Caki2 (cell line): ENCODE data around the gene TM9SF1. TPM values are rescaled to one million over a fixed set of nuclear protein-coding genes. Genes with fewer than 3 reads are reported as not detected.
"Not testable (repeated sequence)": the region's sequence is repeated elsewhere in the genome, so short reads cannot be mapped to it uniquely, and the experiment has no call there.

ENCODE experiments used
- DNase-seq: peaks from one replicate; pipeline ENCODE4 v3.0.0-alpha.2; 2015; ENCODE audit warnings: low read depth
- in situ Hi-C: cut with HindIII; loops from 2 replicates; pipeline ENCODE4 v1.10.0; 2016; ENCODE audit warnings: low sequenced_read_pairs, low pct_unique_long_range_greater_than_20kb, mixed read lengths
- total RNA-seq: library from RNA; depleted of rRNA; stranded (reverse); fragments of >200 nt; shearing (Covaris generic); gene quantifications from 2 replicates; pipeline ENCODE4 v1.2.3, GENCODE V29; 2014; ENCODE audit warnings: low replicate concordance

Gene TM9SF1
- total RNA-seq, 1 experiment from 2014 or later = 50.9 TPM

DNA sequence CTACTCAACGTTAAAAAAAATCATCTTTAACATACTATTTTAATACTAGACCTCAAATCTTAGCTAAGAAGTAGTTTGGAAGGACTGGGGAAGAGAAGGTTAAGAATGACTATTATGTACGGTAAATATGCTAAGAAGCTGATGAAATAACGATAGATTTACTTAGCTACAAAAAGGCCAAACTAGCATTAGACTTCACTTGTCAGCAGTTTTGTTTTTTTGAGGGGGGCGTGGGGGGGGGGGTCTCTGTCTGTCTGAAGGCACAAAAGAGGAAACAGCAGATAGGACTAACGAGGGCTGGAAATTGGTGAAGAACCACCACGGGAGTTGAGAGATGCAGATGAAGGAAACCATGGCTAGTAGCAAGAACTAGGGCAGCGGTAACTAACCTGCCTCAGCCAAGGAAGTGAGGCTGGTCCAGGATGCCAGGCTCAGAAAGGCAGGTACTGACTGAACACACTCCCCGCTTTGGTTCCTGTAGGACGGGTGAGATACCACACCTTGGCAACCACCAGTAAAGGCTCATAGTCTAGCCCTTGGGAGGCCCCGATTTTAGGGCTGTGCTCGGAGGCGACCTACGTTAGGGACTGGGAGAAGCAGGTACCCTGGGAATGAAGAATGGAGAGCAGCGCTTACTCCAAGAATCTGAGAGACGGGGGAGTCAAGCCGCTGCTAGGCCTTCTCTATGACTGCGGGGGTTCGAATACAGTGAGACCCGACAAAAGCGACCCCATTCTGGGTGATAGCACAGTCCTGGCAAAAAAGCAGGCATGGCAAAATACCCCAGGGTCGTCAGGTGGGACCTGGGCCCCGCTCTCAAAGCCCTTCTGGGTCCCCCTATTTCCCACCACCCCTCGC lies 36.3 kb upstream of the TM9SF1 start:
- no peak for DNase-seq
- in situ Hi-C loops = no loop called here

DNA sequence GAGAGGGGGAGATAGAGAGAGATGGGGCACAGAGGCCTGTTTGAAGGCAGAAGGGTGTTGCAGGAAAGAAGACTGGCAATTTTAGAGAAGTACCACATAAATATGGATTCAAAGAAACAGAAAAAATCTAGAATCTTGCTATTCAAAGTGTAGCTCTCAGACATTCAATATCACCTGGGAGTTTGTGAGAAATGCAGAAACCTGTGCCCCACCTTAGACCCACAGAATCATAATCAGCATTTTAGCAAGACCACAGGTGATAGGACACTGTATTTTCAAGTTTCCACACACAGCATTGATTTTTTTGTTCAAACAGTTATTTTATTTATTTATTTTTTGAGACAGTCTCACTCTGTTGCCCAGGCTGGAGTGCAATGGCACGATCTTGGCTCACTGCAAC lies 33.7 kb upstream of the TM9SF1 start:
- no peak for DNase-seq
- in situ Hi-C loops = no loop called here

DNA sequence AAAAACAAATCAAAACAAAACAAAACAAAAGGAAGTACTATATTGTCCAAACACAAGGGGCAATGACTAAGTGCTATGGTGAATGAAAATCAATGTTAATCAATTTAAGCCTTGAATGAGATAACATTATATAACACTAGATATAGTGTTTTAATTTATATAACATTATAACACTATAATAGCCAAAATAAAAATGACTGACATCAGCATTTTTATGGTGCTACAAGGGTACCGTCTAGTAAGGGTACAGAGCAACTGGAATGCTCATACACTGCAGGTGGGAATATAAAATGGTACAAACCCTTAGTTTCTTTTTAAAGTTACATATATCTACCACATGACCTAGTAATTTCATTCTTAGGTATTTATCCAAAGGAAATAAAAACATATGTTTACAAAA lies 31.2 kb upstream of the TM9SF1 start:
- in situ Hi-C loops = no loop called here
- no peak for DNase-seq

DNA sequence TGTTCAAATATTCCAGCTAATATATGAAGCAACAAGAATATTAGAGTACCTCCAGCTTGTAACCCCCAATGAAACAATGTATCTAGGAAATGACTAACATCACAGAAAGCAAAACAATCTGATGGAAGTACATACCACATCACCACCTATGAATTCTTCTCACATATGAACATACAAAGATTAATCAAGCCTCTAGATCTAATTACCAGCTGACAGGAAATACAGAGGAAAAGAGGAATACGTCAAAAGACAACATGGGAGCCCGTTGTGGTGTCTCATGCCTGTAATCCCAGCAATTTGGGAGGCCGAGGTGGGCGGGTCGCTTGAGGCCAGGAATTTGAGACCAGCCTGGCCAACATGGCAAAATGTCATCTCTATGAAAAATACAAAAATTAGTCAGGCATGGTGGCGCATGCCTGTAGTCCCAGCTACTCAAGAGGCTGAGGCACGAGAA lies 29.4 kb upstream of the TM9SF1 start:
- in situ Hi-C loops = no loop called here
- DNase-seq = no peak

DNA sequence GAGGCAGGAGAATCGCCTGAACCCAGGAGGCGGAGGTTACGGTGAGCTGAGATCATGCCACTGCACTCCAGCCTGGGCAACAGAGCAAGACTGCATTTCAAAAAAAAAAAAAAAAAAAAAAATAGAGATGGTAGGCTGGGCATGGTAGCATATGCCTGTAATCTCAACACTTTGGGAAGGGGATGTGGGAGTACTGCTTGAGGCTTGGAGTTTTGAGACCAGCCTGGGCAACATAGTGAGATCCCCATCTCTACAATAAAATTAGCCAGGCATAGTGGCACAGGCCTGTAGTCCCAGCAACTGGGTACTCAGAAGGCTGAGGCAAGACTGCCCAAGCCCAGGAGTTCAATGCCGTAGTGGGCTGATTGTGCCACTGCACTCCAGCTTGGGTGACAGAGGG lies 27.7 kb upstream of the TM9SF1 start:
- DNase-seq, in situ Hi-C loops: not testable (repeated sequence)

DNA sequence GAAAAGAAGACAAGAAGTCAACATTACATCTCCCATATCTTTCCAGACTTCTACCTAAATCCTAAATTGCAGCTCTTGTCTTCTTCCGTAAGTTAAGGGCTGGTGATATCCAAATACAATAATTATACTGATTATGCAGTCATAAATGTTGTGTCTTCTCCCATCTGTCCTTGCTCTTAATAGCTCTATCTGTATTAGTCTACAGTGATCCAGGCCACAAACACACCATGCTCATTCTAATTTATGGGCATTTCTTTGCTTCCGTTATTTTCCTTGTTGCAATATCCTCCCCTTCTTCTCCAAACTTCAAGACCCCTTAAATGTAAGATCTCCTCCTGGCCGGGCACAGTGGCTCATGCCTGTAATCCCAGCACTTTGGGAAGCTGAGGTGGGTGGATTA lies 24.3 kb upstream of the TM9SF1 start:
- in situ Hi-C loops = no loop called here
- no peak for DNase-seq

DNA sequence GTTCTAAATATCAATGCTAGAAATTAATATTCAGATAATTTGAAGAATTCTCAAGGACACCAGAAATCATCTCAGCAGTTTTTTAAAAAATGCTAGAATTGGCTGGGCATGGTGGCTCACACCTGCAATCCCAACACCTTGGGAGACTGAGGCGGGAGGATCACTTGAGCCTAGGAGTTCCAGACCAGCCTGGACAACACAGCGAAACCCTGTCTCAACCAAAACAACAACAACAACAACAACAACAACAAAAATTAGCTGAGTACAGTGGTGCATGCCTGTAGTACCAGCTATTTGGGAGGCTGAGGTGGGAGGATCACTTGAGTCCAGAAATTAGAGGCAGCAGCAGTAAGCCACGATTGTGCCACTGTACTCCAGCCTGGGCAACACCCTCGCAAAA lies 23.8 kb upstream of the TM9SF1 start:
- DNase-seq = no peak

DNA sequence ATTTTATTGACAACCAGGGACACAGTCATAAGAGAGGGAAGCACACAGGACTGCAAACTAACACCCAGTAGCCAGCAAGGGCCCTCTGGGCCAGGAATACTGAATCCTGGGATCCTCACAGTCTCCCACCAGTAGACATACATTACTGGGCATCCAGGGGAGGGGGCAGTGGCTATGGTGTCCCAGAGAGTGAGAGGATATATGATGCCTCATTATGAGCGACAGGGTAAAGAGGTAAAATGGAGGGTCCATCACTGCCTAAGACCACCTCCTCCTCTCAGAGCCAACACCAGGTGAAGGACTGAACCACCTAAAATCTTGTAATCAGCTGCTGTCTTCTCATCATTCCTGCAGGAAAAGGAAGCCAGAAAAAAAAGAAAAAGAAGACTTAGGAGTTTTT lies 21.6 kb upstream of the TM9SF1 start:
- in situ Hi-C loops, DNase-seq: not testable (repeated sequence)

More for the DNA sequence above, 23.8 kb upstream of the TM9SF1 start:
- in situ Hi-C loops = no loop called here

DNA sequence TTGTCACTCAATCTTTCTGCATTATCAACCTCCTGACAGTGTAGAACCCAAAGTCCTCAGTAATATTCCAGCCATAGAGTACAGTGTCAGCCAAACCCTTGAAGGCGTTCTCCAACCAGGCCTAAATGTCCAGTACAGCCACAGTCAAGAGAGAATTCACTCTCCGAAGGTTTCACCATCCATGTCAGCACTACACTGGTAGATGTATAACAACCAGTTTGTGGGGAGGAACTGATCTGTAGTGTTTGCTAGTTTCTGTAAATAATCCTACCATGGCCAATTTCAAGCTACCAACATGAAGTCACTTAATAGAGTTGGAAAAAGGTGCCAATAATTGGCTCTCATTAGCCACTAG lies 21.1 kb upstream of the TM9SF1 start:
- in situ Hi-C loops = no loop called here
- no peak for DNase-seq

DNA sequence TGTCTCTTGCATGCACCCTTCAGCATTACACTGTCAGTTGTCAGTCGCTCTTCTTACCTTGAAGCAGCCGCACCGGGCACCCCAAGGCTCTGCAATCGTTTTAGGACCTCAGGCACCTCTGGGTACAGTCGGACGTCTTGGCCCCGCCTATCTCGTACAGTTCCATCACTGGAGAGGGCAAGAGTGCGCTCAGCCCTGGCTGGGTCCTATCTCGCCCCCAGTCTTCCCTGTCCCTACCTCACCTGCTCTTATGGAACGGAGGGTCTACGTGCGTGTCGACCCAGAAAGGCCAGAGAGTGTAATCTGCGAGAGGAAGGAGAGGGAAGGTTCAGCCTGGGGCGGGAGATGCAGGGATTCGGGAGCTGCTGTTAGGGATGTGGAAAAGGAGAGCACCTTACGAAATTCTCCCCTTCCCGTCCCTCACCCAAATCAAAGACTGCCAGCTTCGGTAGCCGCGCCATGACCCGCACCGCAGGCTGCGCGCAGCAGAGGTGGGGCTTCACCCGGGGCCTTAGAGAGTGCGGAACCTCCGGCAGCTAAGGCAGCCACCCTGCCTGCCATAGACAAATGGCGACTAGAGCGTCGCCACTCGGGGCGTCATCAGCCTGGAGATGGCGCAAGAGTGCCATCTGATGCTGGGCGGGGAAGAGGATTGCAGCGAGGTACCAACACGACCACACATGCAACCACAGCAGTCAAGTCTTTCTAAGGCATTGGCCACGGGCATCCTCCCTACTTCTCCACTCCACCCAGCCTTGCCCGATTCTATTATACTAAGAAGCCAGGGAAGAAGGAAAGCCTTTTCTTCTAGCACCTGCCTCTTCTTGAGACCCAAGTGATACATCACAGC lies 20.5 kb upstream of the TM9SF1 start, which contains the start of gene MDP1:
TSS of gene MDP1 (minus strand) at position 572 of the 850 bp plus-strand sequence. CDS start at position 461, 111 bp downstream.
- in situ Hi-C loops = no loop called here
- DNase-seq = peak; percentile 84

DNA sequence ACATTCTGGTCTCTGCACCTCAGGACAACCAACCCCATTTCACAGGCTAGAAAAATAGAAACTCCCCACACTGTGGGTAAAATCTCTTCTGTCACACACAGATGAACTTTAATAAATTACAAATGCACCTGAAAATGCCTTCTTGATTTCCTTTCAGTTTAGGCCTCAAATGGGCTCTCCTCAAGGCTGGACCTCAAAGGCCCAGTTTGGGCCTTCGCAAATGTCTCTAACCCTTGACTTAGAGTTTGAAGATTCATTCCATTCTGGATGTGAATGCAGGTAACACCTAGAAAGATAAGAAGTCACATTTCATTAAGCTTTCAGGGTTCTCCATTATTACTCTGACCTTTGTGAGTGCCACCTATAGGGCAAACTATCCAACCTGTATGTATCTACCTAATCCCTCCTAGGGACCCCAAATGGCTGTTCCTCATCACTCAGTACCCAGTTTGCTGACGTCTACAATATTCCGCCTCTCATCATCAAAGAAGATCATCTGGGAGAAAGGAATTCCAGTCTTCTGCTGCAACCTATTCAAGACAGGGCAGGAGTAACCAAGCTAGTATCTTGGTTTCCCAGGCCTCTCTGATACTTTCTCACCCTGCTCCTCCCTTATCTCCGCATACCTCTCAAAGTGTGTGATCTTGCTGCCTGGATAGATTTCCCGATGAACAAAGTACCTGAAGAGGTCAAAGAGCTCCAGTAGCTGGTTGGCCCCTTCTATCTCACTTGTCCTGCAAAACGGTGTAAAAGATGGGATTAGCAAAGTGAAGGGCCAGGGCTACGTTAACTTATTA lies 18.8 kb upstream of the TM9SF1 start:
- in situ Hi-C loops = no loop called here
- DNase-seq = no peak

DNA sequence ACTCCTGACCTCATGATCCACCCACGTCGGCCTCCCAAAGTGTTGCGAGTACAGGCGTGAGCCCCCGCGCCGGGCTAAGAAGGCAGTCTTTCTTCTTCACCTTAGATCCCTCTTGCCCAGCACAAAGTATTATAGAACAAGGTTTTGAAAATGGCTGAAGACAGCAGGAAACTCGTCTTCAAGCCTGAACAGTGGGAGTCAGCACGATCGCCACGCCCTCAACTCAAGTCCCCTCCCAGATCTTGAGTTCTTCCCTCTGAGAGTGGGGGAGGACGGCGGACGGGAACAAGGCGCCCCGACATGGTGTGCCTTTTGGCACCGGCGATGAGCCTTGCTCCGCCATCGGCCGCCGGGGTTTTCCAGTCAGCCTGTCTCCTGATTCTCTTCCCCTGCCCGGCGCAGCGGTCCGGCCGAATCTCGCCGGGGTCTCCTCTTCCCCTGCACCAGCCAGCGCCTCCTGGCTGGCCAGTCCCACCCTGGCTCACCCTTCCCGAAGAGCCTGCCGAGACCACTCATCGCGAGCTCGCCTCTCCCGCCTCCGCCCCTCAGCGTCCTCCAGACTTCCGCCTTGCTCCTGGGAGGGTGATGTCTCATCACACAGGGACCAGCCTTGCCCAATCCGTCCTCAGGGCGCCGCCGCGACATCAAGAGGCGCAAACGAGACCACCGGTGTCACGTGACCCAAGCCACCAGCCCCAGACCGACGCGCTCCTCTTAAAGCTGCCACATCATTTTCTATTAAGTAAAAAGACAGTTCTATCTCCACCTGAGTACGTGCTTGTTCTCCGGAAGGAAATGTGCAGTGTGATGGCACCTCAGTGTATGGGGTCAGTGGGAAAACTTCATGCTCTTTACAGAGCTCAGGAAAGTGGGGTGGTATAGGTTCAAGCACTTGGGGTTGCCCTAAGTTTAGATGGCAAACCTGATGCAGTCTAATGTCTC lies 18.0 kb upstream of the TM9SF1 start, which contains the start of gene CHMP4A:
TSS of gene CHMP4A (minus strand) at position 565 of the 942 bp plus-strand sequence. CDS start at position 516, 49 bp downstream.
- in situ Hi-C loops = no loop called here
- DNase-seq = peak; percentile 97

DNA sequence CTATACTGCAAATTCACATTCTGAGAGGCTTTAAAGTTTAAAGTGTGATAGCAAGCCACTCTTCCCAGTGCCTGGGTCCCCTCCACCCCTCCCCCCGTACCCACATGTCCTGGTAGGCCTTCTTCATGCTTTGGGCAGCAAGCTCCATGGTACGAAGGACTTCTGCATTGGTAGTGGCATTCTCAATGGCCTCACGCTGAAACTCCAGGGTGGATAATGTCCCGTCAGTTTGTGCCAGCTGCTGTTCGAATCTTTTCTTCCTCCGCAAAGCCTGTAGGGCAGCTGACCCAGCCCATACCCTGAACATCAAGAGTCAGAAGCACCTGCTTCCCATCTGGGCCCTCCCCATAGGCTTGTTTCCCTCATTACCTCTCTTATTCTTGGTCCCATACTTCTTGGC lies 16.1 kb upstream of the TM9SF1 start:
- in situ Hi-C loops = no loop called here
- DNase-seq = no peak

DNA sequence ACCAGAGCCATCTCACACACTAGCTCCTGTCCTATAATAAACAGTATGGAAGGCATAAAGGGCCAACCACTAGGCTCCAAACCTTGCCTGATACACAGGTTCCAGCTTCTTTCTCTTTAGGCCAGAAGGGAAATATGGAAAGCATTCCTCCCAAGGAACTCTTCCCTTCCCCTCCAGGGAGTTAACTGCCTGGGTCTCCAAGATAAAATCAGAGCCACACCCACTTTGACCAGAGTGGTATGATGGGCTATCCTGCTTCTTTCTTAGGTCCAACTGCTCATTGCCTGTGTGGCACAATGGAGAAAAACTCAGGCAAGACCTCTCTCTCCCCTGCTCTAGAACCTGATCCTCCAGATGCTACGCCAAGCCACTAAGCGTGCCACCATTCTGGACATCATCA lies 12.4 kb upstream of the TM9SF1 start:
- DNase-seq = no peak
- in situ Hi-C loops = no loop called here

DNA sequence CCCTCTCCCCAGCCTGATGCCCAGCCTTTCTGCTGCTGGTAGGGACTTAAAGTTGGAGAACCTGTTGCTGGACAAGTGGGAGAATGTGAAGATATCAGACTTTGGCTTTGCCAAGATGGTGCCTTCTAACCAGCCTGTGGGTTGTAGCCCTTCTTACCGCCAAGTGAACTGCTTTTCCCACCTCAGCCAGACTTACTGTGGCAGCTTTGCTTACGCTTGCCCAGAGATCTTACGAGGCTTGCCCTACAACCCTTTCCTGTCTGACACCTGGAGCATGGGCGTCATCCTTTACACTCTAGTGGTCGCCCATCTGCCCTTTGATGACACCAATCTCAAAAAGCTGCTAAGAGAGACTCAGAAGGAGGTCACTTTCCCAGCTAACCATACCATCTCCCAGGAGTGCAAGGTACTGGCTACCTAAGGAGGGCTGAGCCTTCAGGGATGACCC lies 11.9 kb upstream of the TM9SF1 start:
- DNase-seq = no peak
- in situ Hi-C loops = no loop called here

DNA sequence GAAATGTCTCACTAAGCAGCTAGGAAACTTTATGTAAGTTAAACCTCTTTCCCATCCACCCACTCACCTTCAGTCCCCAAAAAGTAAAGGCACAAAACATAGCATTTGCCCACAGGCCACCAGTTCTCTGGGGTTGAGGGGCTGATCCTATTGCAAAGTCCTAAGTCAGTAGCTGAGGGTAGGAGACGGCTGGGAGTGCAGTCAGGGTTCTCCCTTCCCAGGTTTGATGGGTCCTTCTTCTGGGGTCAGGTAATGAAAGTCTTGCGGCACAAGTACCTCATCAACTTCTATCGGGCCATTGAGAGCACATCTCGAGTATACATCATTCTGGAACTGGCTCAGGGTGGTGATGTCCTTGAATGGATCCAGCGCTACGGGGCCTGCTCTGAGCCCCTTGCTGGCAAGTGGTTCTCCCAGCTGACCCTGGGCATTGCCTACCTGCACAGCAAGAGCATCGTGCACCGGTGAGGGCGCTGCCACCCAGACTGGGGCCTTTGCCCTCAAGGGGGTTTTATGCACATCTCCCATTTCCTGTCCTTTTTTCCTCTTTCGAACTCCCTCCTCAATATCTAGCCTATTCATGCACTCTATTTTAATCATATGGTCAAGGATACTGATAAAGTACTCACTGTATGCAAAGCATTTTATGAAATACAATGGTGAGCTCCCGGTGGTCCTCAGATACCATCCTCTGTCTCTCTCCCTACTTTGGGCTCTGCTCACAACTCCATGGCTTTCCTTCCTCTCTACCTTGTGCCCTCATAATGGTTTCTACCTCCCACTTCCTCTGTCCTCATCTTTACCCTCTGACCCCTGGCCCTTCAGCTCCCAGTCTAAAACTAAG lies 11.2 kb upstream of the TM9SF1 start:
- in situ Hi-C loops = no loop called here
- DNase-seq = no peak
